HG03342 (cell line): Measurements from ENCODE around the gene TBKBP1.

Experiments
- ATAC-seq: cut with Tn5 transposase; IDR thresholded peaks from one replicate; pipeline ENCODE4 v1.9.1; 2021; ENCODE audit warnings: mild to moderate bottlenecking, moderate library complexity; ENCODE audit not compliant: unreplicated experiment

Gene TBKBP1

GRCh38 chr17:47693731-47694580 lies at the start of gene TBKBP1:
TBKBP1 (plus strand) TSS chr17:47694161; CDS start chr17:47696113, 1,952 bp downstream.
- no peak for ATAC-seq

GRCh38 chr17:47644324-47644723 lies 49.6 kb upstream of the TBKBP1 start:
- ATAC-seq = no peak

- peak; percentile 85 for ATAC-seq
Observed at GRCh38 chr17:47649153-47649971, 44.6 kb upstream of the TBKBP1 start, which contains the start of gene KPNB1. KPNB1 (plus strand) TSS chr17:47649919; CDS start chr17:47650245, 326 bp downstream.

GRCh38 chr17:47649972-47650524 lies 43.9 kb upstream of the TBKBP1 start:
- no peak for ATAC-seq

- peak; percentile 43 for ATAC-seq
Observed at GRCh38 chr17:47650525-47651522, 43.1 kb upstream of the TBKBP1 start.

GRCh38 chr17:47651704-47652103 lies 42.3 kb upstream of the TBKBP1 start:
- no peak for ATAC-seq

GRCh38 chr17:47652570-47652969 lies 41.4 kb upstream of the TBKBP1 start:
- no peak for ATAC-seq

- no peak for ATAC-seq
Observed at GRCh38 chr17:47653442-47653841, 40.5 kb upstream of the TBKBP1 start.

- no peak for ATAC-seq
Observed at GRCh38 chr17:47654991-47655390, 39.0 kb upstream of the TBKBP1 start.

- ATAC-seq = no peak
Observed at GRCh38 chr17:47660064-47660492, 33.9 kb upstream of the TBKBP1 start.

GRCh38 chr17:47663912-47664623 lies 29.9 kb upstream of the TBKBP1 start:
- ATAC-seq = no peak

GRCh38 chr17:47664624-47664941 lies 29.4 kb upstream of the TBKBP1 start:
- ATAC-seq = no peak

GRCh38 chr17:47665655-47666054 lies 28.3 kb upstream of the TBKBP1 start:
- no peak for ATAC-seq

GRCh38 chr17:47669081-47669480 lies 24.9 kb upstream of the TBKBP1 start:
- ATAC-seq = no peak

- no peak for ATAC-seq
Observed at GRCh38 chr17:47670064-47670463, 23.9 kb upstream of the TBKBP1 start.

GRCh38 chr17:47674499-47674898 lies 19.5 kb upstream of the TBKBP1 start:
- no peak for ATAC-seq

- ATAC-seq = no peak
Observed at GRCh38 chr17:47675380-47676198, 18.4 kb upstream of the TBKBP1 start.

GRCh38 chr17:47676199-47676472 lies 17.8 kb upstream of the TBKBP1 start:
- ATAC-seq = no peak

- no peak for ATAC-seq
Observed at GRCh38 chr17:47676510-47677165, 17.3 kb upstream of the TBKBP1 start.
